BJ (cell line): Measurements from ENCODE around the gene GCG. TPM values are rescaled to one million over a fixed set of nuclear protein-coding genes. Genes with fewer than 3 reads are reported as not detected.

ENCODE experiments used
- CTCF ChIA-PET: fragments of 350-600 bp; formaldehyde crosslinking; extraction: SDS; loops from one replicate; lab custom pipeline; 2021; ENCODE audit warnings: antibody characterized with exemption, inconsistent platforms; lab: Yijun Ruan, JAX
- POLR2A ChIA-PET: fragments of 300-600 bp; sonication (Branson Sonifier 250); formaldehyde crosslinking; extraction: SDS; loops from one replicate; lab custom pipeline; 2021; ENCODE audit warnings: antibody characterized with exemption; lab: Charles Lee
- DNase-seq: peaks from one replicate; pipeline ENCODE4 v3.0.0-alpha.2; 2011; ENCODE audit warnings: low read depth
- H3K27me3 ChIP-seq: 2 replicates; pipeline ENCODE4 v1.6.0; 2011; ENCODE audit warnings: low read length; ENCODE audit not compliant: control insufficient read depth, insufficient read depth
- H3K36me3 ChIP-seq: 2 replicates; pipeline ENCODE4 v1.5.1; 2011; ENCODE audit warnings: low read length; ENCODE audit not compliant: control insufficient read depth, insufficient read depth
- H3K4me3 ChIP-seq: 2 replicates; pipeline ENCODE4 v1.5.1; 2011; ENCODE audit warnings: low read depth, mild to moderate bottlenecking, control low read depth, low read length
- polyA plus RNA-seq: library from polyadenylated mRNA; depleted of rRNA; stranded (reverse); fragments of >200 nt; gene quantifications from 2 replicates; pipeline ENCODE4 v1.2.3, GENCODE V29; 2011
- TF ChIP-seq, protein P1 (sequence below): IDR thresholded peaks from 2 replicates; pipeline ENCODE4 v1.5.1; 2011; ENCODE audit warnings: low read depth, mild to moderate bottlenecking, control low read depth, inconsistent platforms, low read length, moderate library complexity; ENCODE audit not compliant: insufficient read depth

The GCG gene
- polyA plus RNA-seq, 1 experiment = not detected

DNA sequence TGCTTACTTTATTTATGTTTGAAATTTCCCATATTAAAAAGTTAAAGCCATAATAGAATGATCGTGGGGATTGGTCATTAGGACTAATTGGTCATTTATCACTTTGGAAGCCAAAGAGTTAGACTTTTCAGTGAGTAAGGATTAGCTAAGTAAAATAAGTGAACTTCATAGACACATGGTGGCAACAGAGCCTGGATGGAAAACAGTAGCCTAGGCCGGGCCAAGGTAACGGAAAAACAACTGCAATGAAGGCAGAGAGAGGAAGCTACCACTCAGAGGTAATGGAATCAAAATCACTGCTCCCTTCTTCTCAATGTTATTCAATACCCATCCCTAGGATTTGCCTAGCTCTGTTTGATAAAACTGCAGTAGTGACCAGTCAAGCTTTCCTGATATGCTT lies 4.1 kb upstream of the GCG start:
- no peaks in the 10 kb centered on the region for H3K27me3 ChIP-seq
- TF ChIP-seq, protein P1, sequence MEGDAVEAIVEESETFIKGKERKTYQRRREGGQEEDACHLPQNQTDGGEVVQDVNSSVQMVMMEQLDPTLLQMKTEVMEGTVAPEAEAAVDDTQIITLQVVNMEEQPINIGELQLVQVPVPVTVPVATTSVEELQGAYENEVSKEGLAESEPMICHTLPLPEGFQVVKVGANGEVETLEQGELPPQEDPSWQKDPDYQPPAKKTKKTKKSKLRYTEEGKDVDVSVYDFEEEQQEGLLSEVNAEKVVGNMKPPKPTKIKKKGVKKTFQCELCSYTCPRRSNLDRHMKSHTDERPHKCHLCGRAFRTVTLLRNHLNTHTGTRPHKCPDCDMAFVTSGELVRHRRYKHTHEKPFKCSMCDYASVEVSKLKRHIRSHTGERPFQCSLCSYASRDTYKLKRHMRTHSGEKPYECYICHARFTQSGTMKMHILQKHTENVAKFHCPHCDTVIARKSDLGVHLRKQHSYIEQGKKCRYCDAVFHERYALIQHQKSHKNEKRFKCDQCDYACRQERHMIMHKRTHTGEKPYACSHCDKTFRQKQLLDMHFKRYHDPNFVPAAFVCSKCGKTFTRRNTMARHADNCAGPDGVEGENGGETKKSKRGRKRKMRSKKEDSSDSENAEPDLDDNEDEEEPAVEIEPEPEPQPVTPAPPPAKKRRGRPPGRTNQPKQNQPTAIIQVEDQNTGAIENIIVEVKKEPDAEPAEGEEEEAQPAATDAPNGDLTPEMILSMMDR = no peak
- no peak for DNase-seq
- no peak overlapping the region for H3K4me3 ChIP-seq
- ChIA-PET POLR2A (no interaction called here), CTCF (interaction anchor here (1.3 to 6.0 kb wide), 3 partner anchors 12 to 144 kb away, joined by 3 to 106 read pairs (median 4); no protein-coding TSS in a partner anchor)
- no peaks in the 10 kb centered on the region for H3K36me3 ChIP-seq

DNA sequence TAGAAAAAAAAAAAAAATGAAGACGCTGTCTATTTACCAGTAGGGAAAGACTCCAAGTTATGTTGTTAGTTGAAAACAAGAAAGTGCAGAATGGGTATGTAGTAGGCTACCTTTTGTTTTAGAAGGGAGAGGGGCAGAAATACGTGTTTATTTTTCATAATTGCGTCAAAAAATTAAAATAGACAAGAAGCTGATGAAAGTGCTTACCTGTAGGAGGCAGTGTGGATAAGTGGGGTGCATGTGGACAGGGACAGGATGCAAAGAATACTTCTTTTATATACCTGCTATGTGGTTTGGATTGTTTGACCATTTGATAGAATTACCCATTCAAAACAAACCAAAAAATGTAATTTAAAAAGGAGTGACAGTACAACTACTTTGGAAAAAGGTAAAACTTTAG lies 3.0 kb upstream of the GCG start:
- CTCF ChIA-PET = interaction anchor here (0.6 to 6.0 kb wide), 6 partner anchors 16 to 145 kb away, joined by 3 to 106 read pairs (median 4); no protein-coding TSS in a partner anchor
- TF ChIP-seq, protein P1 = no peak
- H3K4me3 ChIP-seq = no peak overlapping the region
- DNase-seq = no peak
- POLR2A ChIA-PET = no interaction called here
- H3K27me3 ChIP-seq = no peaks in the 10 kb centered on the region
- H3K36me3 ChIP-seq = no peaks in the 10 kb centered on the region

DNA sequence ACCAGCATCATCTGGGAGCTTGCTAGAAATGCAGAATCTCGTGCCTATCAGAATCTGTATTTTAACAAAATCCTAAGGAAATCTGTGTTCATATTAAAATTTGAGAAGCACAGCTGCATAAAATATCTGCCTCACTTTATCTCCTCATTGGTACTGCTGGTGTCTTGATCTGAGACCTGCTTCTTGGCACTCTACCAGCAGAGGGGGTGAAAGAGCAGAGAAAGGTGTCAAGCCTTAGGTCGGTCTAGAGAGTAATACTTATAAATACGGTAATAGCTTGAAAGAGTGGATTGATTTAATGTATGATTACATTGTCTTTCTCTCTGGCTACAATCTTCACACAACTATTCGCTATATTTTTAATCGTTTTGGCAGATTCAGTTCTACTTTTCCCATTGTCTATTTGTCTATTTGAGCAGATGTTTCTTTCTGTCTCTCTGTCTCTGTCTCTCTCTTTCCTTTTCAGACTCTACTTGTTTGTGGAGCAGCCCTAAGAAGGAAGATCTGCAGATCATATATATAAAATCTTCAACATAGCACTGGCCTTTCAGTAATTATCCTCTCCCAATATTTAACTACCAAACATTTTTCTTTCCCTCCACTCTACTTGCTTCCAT lies 1.7 kb upstream of the GCG start:
- ChIA-PET CTCF (interaction anchor here (0.6 to 6.0 kb wide), 24 partner anchors 8 to 732 kb away, joined by 3 to 106 read pairs (median 4); no protein-coding TSS in a partner anchor), POLR2A (no interaction called here)
- H3K4me3 ChIP-seq = no peak overlapping the region
- H3K36me3 ChIP-seq = no peaks in the 10 kb centered on the region
- peaks cover 2% of the 10 kb centered on the region; the same call in 1 of the 2 replicates for H3K27me3 ChIP-seq
- no peak for DNase-seq
- TF ChIP-seq, protein P1 = peak; percentile 64

DNA sequence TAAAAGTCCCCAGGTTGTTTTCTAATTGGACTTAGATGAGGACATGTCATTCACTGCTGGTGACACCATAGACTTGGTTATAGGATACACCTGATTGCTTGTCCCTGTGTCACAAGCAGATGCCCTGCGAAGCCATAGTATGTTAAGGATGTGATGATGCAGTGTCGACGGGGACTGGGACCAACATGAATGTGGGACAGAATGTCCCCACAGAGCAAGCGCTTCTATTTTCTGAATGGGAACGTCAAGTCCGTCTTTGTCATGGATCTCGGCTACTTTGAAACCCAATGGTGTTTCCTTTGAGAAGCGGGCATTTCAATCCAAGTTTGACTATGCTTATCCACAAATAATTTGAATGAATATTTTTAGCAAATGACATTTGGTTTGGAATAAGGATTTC lies 2.1 kb downstream of the GCG start:
- H3K27me3 ChIP-seq = peaks cover 4% of the 10 kb centered on the region; the same call in 1 of the 2 replicates
- DNase-seq = no peak
- no peak overlapping the region for H3K4me3 ChIP-seq
- CTCF ChIA-PET = interaction anchor here (0.7 to 2.4 kb wide), 2 partner anchors 148 to 154 kb away, joined by 3 to 11 read pairs; no protein-coding TSS in a partner anchor
- POLR2A ChIA-PET = no interaction called here
- TF ChIP-seq, protein P1 = no peak
- H3K36me3 ChIP-seq = no peaks in the 10 kb centered on the region

DNA sequence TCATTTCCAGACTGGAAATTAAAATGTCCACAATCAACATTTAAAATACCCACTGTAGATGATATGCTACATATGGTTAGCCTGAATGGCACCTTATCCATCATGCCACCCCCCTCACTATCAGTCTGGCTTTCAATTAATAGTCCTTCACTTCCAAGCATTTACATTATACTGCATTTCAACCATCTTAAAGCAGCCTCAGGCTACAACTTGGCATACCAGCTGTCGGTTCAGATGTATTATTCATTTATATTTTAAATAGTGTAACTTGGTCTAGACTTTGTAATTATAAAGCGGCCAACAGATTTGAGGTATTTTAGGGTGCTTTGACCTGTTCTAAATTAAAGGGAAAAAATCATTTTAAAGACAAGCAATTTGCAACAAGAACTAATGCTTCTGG lies 2.6 kb downstream of the GCG start:
- ChIA-PET POLR2A (no interaction called here), CTCF (interaction anchor here (0.6 to 2.4 kb wide), 4 partner anchors 47 to 561 kb away, joined by 3 to 11 read pairs (median 4); no protein-coding TSS in a partner anchor)
- DNase-seq = no peak
- no peaks in the 10 kb centered on the region for H3K36me3 ChIP-seq
- TF ChIP-seq, protein P1 = no peak
- peaks cover 4% of the 10 kb centered on the region; the same call in 1 of the 2 replicates for H3K27me3 ChIP-seq
- no peak overlapping the region for H3K4me3 ChIP-seq
